Tibial artery (tissue), 4 donors: ENCODE measurements around the gene EYS.
"Not testable (repeated sequence)": the region's sequence is repeated elsewhere in the genome, so short reads cannot be mapped to it uniquely, and the experiment has no call there.

Experiments
- DNase-seq, 2 donors: peaks; one replicate each; pipeline ENCODE4 v3.0.0-alpha.2; 2019
- H3K27ac ChIP-seq, 2 donors: fragments of 200-600 bp; sonication (generic) in 1 of 2; 1 replicate in 1 of 2; 2 replicates in 1 of 2; pipeline ENCODE4 v1.5.1; 2018 to 2019; ENCODE audit warnings: mild to moderate bottlenecking in 1 of 2
- H3K27me3 ChIP-seq, 2 donors: fragments of 200-600 bp; sonication (generic) in 1 of 2; one replicate each; pipeline versions ENCODE4 v1.5.1 to v1.6.0; 2016 to 2019
- H3K36me3 ChIP-seq, 3 donors: fragments of 200-600 bp; sonication (generic) in 2 of 3; one replicate each; pipeline ENCODE4 v1.5.1; 2016 to 2019; ENCODE audit warnings: mild to moderate bottlenecking in 2 of 3
- H3K4me1 ChIP-seq, 4 donors: fragments of 200-600 bp; sonication (generic) in 2 of 4; 1 replicate in 3 of 4; 2 replicates in 1 of 4; pipeline ENCODE4 v1.5.1; 2016 to 2019
- H3K4me3 ChIP-seq, 2 donors: fragments of 200-600 bp; sonication (generic) in 1 of 2; 1 replicate in 1 of 2; 2 replicates in 1 of 2; pipeline ENCODE4 v1.5.1; 2018 to 2019; ENCODE audit warnings: mild to moderate bottlenecking in 2 of 2
- H3K9me3 ChIP-seq, 3 donors: fragments of 200-600 bp; sonication (generic) in 1 of 3; one replicate each; pipeline ENCODE4 v1.5.1; 2016 to 2019
- intact Hi-C: fragments of 100-400 bp; cut with DNase I; formaldehyde crosslinking; loops from one replicate; pipeline ENCODE4 v1.15.0; 2023; ENCODE audit warnings: low total_unique reads
- TF ChIP-seq, protein P1 (sequence below), 2 experiments: fragments of 200-600 bp in 1 of 2; fragments of 450-650 bp in 1 of 2; IDR thresholded peaks; one replicate each; pipeline ENCODE4 v1.5.1; 2017 to 2019; ENCODE audit warnings: antibody characterized with exemption in 2 of 2, mild to moderate bottlenecking in 1 of 2, moderate library complexity in 1 of 2

The EYS gene

DNA sequence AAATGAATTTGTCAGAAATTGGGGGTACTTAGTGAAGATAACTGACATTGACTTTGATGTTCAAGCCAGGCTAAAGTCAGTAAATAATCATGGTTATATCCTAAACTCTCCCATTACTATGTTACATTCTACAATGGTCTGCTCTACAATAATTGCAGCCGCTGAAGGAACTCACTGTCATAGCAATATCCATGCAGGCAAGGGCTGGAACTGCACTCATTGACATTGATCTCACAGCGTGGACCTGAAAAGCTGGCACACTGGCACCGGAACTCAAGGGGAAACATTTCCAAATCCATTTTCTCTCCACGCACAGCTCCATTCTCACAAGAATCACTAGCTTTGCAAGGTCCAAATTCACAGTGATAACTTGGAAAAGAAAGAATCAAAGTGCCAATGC lies 702.7 kb downstream of the EYS start:
- intact Hi-C loops: no loop called here
- TF ChIP-seq, protein P1, sequence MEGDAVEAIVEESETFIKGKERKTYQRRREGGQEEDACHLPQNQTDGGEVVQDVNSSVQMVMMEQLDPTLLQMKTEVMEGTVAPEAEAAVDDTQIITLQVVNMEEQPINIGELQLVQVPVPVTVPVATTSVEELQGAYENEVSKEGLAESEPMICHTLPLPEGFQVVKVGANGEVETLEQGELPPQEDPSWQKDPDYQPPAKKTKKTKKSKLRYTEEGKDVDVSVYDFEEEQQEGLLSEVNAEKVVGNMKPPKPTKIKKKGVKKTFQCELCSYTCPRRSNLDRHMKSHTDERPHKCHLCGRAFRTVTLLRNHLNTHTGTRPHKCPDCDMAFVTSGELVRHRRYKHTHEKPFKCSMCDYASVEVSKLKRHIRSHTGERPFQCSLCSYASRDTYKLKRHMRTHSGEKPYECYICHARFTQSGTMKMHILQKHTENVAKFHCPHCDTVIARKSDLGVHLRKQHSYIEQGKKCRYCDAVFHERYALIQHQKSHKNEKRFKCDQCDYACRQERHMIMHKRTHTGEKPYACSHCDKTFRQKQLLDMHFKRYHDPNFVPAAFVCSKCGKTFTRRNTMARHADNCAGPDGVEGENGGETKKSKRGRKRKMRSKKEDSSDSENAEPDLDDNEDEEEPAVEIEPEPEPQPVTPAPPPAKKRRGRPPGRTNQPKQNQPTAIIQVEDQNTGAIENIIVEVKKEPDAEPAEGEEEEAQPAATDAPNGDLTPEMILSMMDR (IDR thresholded peaks at IDR 0.05): no peak

DNA sequence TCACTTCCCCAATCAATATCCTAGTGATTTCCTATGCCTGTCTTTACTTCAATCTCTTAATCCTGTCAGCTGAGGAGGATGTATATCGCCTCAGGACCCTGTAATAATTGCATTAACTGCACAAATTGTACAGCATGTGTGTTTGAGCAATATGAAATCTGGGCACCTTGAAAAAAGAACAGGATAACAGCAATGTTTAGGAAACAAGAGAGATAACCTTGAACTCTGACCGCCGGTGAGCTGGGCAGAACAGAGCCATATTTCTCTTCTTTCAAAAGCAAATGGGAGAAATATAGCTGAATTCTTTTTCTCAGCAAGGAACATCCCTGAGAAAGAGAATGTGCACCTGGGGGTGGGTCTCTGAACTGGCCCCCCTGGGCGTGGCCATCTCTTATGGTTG lies 704.1 kb downstream of the EYS start:
- H3K4me3 ChIP-seq, intact Hi-C loops: not testable (repeated sequence)

More for the DNA sequence above, 702.7 kb downstream of the EYS start:
- Histone ChIP-seq H3K27me3 (no peaks in the 10 kb centered on the region), H3K9me3 (no peaks in the 10 kb centered on the region), H3K36me3 (no peaks in the 10 kb centered on the region), H3K4me1 (no peaks in the 10 kb centered on the region), H3K4me3 (no peak overlapping the region), H3K27ac (no peak overlapping the region)
- no peak for DNase-seq

DNA sequence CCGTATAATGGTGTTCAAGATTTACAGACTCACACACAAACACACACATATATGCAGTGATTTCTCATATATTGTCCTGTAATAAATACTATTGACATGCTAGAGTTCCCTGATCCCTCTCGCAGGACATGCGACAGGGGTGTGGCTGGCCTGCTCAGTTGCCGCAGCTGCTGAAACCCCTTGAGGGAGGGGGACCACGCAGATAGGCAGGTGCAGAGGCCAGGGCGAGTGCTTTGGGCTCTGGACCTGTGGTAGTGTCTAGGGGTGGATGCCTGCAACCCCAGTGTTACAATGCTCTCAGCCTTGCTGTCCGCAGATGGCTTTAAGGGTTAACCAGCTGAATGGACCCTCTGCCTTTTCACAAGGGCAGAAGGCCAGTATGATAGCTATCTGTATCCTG lies 706.2 kb downstream of the EYS start:
- H3K27me3 ChIP-seq: no peaks in the 10 kb centered on the region
- DNase-seq: no peak
- H3K9me3 ChIP-seq: no peaks in the 10 kb centered on the region
- intact Hi-C loops: no loop called here
- no peaks in the 10 kb centered on the region for H3K36me3 ChIP-seq
- no peak overlapping the region for H3K4me3 ChIP-seq
- TF ChIP-seq, protein P1 (IDR thresholded peaks at IDR 0.05): no peak
- no peaks in the 10 kb centered on the region for H3K4me1 ChIP-seq
- no peak overlapping the region for H3K27ac ChIP-seq

More for the DNA sequence above, 704.1 kb downstream of the EYS start:
- H3K27ac ChIP-seq, H3K4me1 ChIP-seq, H3K27me3 ChIP-seq, H3K36me3 ChIP-seq, DNase-seq, H3K9me3 ChIP-seq: not testable (repeated sequence)

DNA sequence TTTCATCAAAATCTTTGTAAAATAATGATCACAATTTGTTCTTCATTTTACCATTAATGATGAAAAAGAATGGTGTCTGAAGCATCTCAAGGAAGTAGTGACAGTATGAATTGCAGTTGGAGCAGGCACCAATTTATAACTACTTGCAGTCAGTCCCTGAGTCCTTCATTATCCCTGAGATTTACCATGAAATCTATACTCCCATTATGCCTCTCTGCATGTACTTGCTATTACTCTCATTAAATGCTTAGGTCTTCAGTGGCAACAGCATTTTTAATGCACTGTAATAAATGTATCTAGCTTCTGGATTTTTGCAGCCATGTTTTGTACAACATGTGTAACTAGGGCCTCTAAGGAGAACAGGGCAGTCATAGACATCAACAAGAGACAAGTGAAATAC lies 708.8 kb downstream of the EYS start:
- Histone ChIP-seq H3K4me3 (no peak overlapping the region), H3K36me3 (no peaks in the 10 kb centered on the region), H3K27me3 (no peaks in the 10 kb centered on the region), H3K9me3 (no peaks in the 10 kb centered on the region), H3K4me1 (no peaks in the 10 kb centered on the region), H3K27ac (no peak overlapping the region)
- intact Hi-C loops: no loop called here
- TF ChIP-seq, protein P1 (IDR thresholded peaks at IDR 0.05): no peak
- DNase-seq: no peak

DNA sequence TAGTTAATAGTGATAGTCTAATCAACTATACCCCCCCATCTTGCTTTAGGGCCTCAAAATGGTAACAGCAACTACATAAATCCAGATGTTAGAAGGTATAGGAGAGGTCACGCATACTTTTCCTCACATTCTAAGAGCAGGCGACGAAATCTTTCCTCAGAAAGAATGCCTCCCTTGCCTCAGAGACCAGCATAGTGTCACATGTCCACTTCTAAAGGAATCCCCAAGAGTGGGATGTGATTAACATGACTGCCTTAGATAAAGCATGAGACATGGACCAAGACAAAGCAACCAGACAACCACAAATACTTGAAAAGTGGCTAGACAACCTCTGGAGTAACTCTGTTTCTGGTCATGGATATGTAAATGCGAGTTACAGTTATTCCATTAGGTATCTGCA lies 710.7 kb downstream of the EYS start:
- no peak overlapping the region for H3K27ac ChIP-seq
- H3K36me3 ChIP-seq: no peaks in the 10 kb centered on the region
- no peak for DNase-seq
- no peaks in the 10 kb centered on the region for H3K9me3 ChIP-seq
- TF ChIP-seq, protein P1 (IDR thresholded peaks at IDR 0.05): no peak
- no peaks in the 10 kb centered on the region for H3K27me3 ChIP-seq
- intact Hi-C loops: no loop called here
- no peaks in the 10 kb centered on the region for H3K4me1 ChIP-seq
- H3K4me3 ChIP-seq: no peak overlapping the region

DNA sequence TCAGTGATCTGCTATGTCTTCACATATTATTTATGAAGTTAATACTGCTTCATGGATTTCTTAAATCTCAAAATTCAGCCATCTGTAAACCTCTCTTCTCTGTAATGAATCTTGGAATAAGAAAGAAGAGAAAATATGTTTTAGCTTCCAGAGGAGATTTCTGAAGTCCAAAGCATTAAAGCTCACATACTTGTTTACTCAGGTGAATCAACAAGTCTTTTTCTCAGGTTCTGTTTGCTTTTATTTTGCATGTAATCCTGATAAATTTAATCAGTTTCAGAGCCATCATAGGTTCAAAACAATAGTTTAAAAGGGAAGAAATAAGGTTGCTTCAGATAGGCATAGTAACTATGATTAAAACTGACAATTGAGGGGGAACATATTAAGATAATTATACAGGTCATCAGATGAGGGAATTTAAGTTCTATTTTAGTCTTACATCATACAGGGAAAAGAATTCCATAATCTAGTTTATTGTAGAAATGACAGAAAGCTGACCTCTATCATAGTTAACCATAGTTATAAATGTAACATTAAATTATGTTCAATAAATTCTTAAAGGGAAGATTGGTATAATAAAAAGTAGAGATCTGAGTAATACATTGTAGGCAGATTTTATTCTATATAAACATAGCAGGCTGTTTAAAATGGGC lies 716.2 kb downstream of the EYS start:
- no peaks in the 10 kb centered on the region for H3K9me3 ChIP-seq
- DNase-seq: no peak
- intact Hi-C loops: no loop called here
- H3K4me1 ChIP-seq: no peaks in the 10 kb centered on the region
- H3K27ac ChIP-seq: no peak overlapping the region
- H3K36me3 ChIP-seq: no peaks in the 10 kb centered on the region
- H3K4me3 ChIP-seq: no peak overlapping the region
- TF ChIP-seq, protein P1 (IDR thresholded peaks at IDR 0.05): no peak
- H3K27me3 ChIP-seq: no peaks in the 10 kb centered on the region
